COR-L47 (cell line): Measurements from ENCODE around the gene MYH1.
"Not testable (repeated sequence)": the region's sequence is repeated elsewhere in the genome, so short reads cannot be mapped to it uniquely, and the experiment has no call there.

ENCODE experiments used
- DNase-seq: peaks from one replicate; lab custom pipeline; 2025; lab: John Stamatoyannopoulos, UW

MYH1 gene

GRCh38 chr17:10518271-10519037 lies at the start of gene MYH1:
Gene MYH1 (minus strand): TSS chr17:10518542. CDS start chr17:10516642, 1,900 bp downstream.
- DNase-seq, result no peak

- no peak for DNase-seq
These were observed 45.8 kb upstream of the MYH1 start for GRCh38 chr17:10563991-10564660.

- DNase-seq, result no peak
These were observed 39.7 kb upstream of the MYH1 start for GRCh38 chr17:10558049-10558448.

- no peak for DNase-seq
These were observed 39.1 kb upstream of the MYH1 start for GRCh38 chr17:10557422-10557821.

- DNase-seq, result no peak
These were observed 38.1 kb upstream of the MYH1 start for GRCh38 chr17:10556301-10557005.

GRCh38 chr17:10550014-10550413 lies 31.7 kb upstream of the MYH1 start:
- no peak for DNase-seq

- no peak for DNase-seq
These were observed 30.9 kb upstream of the MYH1 start, which contains the start of gene MYH2 for GRCh38 chr17:10549096-10549842. Gene MYH2 (minus strand): TSS chr17:10549658. CDS start chr17:10547920, 1,738 bp downstream.

GRCh38 chr17:10547351-10547750 lies 29.0 kb upstream of the MYH1 start:
- DNase-seq, result no peak

GRCh38 chr17:10543486-10543885 lies 25.1 kb upstream of the MYH1 start:
- DNase-seq, result not testable (repeated sequence)

GRCh38 chr17:10541179-10541578 lies 22.8 kb upstream of the MYH1 start:
- not testable (repeated sequence) for DNase-seq

GRCh38 chr17:10532026-10532425 lies 13.7 kb upstream of the MYH1 start:
- no peak for DNase-seq

- DNase-seq, result no peak
These were observed 9.1 kb upstream of the MYH1 start for GRCh38 chr17:10527419-10527818.

- no peak for DNase-seq
These were observed 8.2 kb upstream of the MYH1 start for GRCh38 chr17:10526517-10526916.

- no peak for DNase-seq
These were observed 4.7 kb upstream of the MYH1 start for GRCh38 chr17:10523064-10523463.

- no peak for DNase-seq
These were observed 3.6 kb upstream of the MYH1 start for GRCh38 chr17:10521949-10522348.

GRCh38 chr17:10516638-10517037 lies 1.7 kb downstream of the MYH1 start:
- no peak for DNase-seq

GRCh38 chr17:10516065-10516464 lies 2.3 kb downstream of the MYH1 start:
- DNase-seq, result no peak

GRCh38 chr17:10513299-10514067 lies 4.9 kb downstream of the MYH1 start:
- DNase-seq, result no peak

- DNase-seq, result no peak
These were observed 5.5 kb downstream of the MYH1 start for GRCh38 chr17:10512856-10513255.

GRCh38 chr17:10499950-10500349 lies 18.4 kb downstream of the MYH1 start:
- no peak for DNase-seq

- no peak for DNase-seq
These were observed 26.3 kb downstream of the MYH1 start for GRCh38 chr17:10492004-10492403.
